GM18498 (cell line): ENCODE results near the gene ZNF280D.

Experiments used
- ATAC-seq: cut with Tn5 transposase; IDR thresholded peaks from one replicate; pipeline ENCODE4 v1.9.1; 2021; ENCODE audit warnings: mild to moderate bottlenecking, moderate library complexity; ENCODE audit not compliant: unreplicated experiment

ZNF280D gene

DNA sequence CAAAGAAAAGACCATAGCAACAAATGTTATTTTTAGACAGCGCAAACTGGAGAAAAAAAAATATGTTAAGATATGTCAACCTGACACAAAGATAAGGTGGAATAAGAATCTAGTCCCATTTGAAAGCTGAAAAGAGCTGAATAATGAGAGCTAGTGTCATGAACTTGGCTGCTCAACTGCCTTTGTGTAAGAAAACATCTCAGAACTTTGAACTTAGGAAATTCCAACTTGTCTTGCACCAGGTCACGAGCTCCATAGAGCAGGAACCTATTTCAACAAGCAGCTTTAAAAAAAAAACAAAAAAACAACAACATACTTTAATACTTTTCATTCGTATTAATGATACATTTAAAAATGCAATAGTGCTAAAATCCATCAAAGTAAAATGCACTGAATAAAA lies 79.5 kb downstream of the ZNF280D start:
- no peak for ATAC-seq

DNA sequence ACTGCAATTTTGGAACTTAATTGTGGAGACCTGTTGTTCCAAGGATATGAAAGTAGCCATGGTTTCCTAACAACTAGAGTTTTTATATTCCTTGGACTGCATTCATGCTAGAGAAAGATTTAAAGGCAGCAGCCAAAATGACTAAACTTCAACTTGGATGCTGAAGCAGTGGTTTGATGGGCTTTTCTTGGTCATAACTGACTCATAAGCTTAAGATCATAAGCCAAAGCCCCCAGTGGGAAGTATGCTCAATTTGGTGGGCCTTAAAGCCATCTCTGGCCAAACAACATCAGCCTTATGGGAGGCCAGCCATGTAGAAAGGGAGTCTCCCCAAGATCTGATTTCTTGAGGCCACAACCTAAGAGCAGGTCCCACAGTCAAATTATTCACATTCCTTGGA lies 80.2 kb downstream of the ZNF280D start:
- ATAC-seq, result no peak

DNA sequence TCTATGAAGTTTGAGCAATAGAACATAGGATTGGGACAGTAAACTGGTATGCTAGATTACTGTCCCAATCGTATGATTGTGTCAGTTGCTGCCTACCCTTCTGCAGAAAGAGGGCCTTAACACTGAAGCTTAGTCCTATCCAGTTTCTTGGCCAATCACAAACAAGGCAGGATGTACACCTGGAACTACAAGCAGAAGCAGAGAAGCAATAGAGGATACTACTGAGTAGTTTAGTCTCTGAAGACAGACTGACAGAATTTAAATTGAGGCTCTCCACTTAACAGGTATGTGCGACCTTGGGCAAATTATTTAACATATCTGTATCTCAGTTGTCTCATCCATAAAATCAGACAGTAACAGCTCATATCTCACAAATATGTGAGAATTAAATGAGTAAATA lies 85.0 kb downstream of the ZNF280D start:
- ATAC-seq, result no peak

DNA sequence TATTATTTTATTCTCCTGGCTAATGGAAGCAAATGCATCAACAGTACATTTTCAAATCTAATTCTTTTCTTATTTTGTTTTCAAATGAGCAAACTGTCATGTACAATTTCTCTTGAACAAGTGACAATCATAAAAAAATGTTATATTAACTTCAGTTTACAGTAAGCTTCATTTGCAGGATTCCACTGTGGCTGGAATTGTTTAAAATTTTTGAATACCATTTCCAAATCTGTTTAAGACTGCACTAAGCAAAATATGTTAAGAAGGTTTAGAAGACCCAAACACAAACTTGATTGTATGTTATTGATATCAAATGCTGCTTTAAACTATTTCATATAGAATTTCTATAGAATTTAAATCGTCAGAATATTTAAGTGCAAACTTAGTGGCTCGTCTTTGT lies 92.8 kb downstream of the ZNF280D start:
- no peak for ATAC-seq

DNA sequence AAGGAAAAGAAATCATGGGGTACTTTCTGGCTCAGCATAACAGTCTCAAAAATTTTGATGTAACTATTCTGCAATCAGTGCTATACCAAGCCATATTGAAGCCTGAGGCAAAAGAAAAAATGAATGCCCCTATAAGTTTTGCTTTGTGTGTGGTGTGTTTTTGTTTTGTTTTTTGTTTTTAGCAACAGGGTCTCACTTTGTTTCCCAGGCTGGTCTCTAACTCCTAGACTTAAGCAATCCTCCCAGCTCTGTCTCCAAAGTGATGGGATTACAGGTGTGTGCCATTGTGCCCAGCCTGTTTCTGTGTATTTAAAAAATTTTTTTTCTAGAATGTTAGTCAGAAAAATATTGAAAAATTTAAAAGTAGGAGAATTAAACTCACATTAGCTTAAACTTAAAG lies 93.2 kb downstream of the ZNF280D start:
- ATAC-seq, result no peak

DNA sequence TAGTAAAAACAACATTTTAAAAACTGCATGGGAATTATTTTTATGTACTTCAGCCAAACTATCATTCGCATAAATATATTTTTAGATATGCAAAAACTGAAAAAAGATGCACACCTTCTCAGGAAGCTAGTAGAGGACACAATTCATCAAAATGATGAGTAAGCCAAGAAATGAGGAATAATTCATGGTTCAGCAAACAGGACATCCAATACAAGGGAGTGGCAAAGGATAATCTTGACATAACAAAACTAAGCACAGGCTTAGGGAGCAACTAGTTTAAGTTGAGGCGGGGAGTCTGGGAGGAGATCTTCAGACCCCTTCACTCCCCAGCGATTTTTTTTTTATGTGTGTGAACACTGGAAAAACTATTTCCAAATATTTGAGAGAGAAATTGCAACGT lies 93.7 kb downstream of the ZNF280D start:
- no peak for ATAC-seq

DNA sequence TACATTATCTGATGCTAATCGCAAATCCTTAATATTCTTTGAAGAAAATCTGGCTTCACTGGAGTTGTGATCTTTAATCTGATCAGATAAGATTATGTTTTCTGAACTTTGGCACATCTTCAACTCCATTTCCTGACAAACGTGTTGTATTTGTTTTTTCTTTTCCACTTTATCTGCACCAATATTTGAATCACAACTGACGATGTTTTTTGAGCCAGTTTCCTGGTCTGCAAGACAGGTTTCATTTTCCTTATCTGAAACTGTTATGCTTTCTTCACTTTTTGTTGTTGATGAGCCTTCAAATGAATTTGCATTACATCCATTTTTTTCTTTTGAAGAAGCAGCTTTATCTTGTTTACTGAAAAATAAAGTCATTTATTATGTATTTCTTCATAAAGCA lies 101.5 kb downstream of the ZNF280D start:
- no peak for ATAC-seq

DNA sequence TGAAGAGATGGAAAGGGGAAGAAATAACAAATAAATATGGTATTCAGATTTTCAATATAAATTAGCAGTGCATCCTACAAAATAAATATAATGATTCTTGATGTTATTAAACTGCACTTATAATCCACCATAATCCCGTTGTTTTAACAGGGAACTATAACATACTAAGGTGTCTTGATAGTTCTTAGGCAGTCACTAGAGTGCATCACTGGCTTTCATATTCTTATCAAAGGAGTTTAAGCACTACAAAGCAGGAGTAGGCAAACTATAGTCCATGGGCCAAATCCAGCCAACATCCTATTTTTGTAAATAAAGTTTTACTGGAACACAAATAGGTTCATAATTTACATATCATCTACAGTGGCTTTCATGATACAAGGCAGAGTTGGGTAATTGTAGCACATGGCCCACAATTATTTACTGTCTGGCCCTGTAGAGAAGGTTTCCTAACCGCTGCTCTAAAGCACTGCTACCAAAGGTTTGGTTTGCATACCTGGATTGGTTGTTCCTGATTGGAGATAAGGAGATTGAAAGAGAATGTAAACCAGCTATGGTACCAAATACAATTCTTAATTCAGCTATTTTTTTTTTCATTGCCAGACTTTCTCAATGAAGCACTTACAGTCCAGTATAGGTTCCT lies 104.3 kb downstream of the ZNF280D start:
- ATAC-seq, result no peak

DNA sequence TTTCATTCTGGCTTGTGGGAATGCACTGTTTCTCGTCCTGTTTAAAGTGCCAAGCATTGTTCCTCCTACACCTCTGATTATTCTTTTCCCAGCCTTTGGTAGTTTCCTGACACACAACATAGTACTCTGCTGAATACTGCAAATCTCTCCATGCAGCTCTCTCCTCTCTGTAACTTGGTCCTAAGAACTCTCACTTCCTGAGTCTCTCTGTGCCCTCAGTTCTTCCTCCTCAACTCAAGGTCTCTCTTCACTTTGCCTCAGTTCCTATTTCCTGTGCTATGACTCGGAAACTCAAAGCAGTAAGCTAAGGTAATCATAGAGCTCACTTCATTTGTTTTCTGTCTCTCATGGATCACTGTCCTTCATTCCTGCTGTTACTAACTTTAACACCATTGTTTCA lies 113.4 kb downstream of the ZNF280D start:
- no peak for ATAC-seq

DNA sequence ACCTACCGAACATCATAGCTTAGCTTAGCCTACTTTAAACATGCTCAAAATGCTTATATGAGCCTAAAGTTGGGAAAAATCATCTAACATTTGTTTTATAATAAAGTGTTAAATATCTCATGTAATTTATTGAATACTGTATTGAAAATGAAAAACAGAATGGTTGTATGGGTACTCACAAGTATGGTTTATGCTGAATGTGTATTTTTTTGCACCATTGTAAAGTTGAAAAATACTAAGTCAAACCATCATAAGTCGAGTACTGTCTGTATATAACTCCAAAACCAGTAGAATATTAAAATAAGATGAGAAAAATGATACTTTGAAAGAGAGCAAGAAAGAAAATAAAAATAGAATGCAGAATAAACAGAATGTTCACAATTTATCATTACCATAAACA lies 115.7 kb downstream of the ZNF280D start:
- ATAC-seq, result no peak

DNA sequence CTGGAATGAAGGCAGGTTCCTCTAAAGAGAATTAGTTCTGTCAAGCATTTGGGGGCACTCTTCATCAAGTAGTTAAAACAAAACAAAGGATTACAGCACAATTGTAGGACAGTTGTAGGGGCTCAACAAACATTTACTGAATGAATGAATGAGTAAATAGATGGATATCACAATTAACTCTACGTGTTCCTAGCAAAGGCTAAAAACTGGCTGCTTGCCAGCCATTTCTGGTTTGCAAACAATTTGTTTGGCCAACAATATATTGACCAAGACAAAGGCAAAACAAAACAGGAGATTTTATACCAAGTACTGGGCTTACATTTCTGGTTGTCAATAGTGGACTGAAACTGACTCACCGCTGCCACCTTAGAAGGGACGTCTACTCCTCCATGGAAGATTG lies 116.8 kb downstream of the ZNF280D start:
- ATAC-seq, result no peak

DNA sequence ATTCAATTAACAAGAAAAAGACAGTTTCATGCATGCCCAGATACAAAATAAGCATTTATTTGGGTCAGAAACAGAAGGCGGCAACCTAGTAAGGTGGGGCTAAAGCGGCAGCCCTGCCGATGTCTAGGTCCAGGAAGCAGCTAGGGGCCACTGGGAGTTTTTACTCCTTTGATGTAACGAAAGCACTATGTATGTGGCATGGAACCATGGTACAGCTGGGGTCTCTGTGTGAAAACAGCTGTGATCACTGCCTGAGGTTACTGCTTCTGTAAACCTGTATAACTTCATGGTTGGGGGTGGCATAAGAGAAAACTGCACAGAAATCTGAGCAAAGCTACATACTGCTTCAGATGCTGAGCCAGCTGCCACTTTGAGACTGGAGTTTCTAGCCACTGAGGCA lies 119.5 kb downstream of the ZNF280D start:
- ATAC-seq, result no peak

DNA sequence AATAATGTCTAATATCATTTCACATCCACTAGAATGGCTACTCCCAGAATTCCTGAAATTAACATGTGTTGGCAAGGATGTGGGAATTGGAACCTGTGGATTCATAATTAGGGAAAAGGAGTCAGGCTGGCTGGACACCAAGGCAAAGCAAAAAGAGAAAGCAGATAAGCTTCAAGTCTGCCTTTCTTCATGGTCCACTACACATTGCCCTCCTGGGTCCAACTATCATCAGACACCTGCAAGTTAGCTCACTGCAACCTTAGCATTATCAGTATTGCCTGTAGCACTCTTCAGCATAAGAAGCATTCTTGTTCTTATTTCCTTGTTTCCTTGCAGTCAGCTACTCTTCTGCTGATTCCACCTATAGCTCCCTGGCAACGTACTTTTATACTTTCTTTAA lies 124.3 kb downstream of the ZNF280D start:
- ATAC-seq, result peak; percentile 61

DNA sequence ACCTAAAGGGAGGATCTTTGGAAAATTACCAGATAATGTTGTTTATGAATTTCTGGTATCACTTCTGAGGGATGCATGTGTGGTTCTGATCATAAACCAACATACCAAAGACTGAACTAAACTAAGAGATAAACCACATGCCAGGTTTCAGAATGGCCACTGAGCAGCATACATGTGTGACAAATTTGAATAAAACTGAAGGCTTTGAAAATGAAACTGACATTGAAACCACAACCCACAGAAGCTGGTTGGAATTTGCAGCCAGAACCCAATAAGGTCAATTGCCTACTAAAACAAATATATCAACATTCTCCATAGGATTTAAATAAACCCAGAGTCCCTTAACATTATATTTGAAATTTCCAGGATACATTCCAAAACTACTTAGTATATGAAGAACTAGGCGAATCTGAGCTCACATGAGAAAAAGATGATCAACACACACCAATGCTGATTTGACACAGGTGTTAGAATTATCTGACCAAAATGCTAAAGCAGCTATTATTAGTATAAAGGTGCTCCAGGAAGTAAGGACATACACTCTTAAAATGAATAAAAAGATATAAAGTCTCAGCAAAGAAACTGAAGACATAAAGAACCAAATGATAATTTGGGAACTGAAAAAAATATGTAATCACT lies 125.0 kb downstream of the ZNF280D start:
- ATAC-seq, result peak; percentile 95

DNA sequence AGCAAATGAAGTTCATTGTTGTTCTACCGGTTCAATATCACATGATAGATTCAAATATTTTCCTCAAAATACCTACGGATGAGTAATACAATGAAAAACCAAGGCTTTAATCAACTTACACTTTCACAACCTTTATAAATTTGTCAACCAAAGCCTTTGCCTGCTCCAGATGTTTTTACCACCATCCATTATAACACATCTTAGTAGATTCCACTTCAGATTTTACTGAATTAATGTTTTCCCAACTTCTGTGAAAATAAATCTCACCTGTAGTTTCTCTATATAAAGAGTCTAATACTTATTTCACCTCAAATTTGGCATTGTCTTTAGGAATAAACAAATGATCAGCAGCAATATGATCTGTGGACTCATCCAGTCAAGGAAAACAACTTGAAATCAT lies 131.1 kb downstream of the ZNF280D start:
- ATAC-seq, result no peak

DNA sequence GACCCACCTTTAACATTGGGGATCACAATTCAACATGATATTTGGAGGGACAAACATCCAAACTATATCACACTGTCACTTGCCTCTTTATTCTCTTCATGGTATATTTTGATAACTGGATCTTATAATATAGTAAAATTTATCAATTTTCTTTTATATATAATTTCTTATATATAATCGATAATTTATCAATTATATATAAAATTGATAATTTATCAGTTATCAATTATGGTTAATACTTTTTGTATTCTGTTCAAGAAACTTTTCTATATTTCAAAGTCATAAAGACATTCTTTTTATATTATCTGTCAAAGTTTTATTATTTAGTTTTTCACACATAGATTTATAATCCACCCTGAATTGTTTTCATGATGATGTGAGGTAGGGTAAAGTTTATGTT lies 132.9 kb downstream of the ZNF280D start:
- no peak for ATAC-seq

DNA sequence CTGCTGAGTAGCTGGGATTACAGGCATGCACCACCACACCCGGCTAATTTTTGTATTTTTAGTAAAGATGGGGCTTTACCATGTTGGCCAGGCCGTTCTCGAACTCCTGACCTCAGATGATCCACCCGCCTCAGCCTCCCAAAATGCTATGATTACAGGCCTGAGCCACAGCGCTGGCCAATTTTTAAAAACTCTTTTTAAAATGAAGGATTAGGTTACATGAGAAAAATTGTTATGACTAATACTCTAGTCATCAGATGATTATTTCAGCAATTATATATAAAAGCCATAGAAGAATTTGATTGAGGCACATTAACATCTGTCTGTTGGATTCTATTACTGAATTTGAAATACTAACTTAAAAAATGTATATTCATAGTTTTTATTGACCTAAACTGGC lies 134.3 kb downstream of the ZNF280D start:
- ATAC-seq, result no peak

DNA sequence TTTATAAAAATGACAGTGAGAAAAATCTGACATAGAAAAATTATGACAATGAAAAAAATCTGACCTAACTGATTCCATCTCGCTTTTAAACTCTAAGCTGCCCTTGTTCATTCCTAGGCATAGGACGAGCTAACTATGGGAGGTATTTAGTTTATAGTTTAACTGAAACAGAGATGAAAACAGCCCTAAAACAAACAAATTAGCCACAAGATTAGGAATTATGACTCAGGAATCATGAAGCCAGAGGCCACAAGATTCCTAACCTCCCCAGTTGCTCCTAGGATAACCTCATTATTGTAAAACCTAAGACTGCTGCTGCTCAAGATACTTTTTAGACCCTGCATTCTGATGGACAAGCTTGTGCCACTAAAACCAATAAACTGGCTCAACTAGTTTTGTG lies 145.6 kb downstream of the ZNF280D start:
- ATAC-seq, result no peak

DNA sequence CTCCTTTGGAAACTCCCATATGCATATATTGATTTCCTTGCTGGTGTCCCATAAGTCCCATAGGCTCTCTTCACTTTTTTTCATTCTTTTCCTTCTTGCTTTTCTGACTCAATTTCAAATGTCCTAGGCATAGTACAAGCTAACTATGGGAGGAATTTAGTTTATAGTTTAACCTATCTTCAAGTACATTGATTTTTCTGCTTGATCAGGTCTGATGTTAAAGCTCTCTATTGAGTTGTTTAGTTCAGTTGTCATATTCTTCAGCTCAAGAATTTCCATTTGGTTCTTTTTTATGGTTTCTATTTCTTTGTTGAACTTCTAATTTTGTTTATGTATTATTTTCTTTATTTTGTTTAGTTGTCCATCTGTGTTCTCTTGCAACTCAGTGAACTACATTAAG lies 147.1 kb downstream of the ZNF280D start:
- no peak for ATAC-seq

DNA sequence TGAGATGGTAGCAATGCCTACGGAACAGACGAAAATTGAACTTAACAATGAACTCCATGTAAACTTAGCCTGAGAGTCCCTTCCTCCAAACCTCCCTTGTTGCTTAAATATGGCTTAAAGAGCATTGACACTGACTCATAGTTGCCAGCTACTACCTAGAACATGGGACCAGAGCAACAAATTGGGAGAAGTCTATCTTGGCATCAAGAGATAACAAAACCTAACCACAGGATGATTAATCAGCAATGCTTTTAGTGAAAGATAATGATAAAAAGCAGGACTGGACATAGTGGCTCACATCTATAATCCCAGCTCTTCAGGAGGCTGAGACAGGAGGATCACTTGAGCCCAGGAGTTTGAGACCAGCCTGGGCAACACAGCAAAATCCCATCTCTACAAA lies 150.5 kb downstream of the ZNF280D start:
- no peak for ATAC-seq
